GM21360 (cell line): ENCODE data around the gene PHKB.
"Not testable (repeated sequence)": the region's sequence is repeated elsewhere in the genome, so short reads cannot be mapped to it uniquely, and the experiment has no call there.

ENCODE experiments used
- ATAC-seq: cut with Tn5 transposase; IDR thresholded peaks from one replicate; pipeline ENCODE4 v1.9.1; 2021; ENCODE audit warnings: mild to moderate bottlenecking, moderate library complexity; ENCODE audit not compliant: unreplicated experiment

Gene PHKB

DNA sequence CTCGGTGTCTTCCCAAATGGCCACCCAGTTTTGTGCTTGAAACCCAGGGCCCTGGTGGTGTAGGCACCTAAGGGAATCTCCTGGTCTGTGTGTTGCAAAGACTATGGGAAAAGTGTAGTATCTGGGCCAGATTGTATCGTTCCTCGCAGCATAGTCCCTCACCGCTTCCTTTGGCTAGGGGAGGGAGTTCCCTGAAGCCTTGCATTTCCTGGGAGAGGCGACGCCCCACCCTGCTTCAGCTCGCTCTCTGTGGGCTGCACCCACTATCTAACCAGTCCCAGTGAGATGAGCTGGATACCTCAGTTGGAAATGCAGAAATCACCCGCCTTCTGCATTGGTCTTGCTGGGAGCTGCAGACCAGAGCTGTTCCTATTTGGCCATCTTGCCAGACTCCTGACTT lies 93.5 kb downstream of the PHKB start:
- ATAC-seq, result not testable (repeated sequence)

DNA sequence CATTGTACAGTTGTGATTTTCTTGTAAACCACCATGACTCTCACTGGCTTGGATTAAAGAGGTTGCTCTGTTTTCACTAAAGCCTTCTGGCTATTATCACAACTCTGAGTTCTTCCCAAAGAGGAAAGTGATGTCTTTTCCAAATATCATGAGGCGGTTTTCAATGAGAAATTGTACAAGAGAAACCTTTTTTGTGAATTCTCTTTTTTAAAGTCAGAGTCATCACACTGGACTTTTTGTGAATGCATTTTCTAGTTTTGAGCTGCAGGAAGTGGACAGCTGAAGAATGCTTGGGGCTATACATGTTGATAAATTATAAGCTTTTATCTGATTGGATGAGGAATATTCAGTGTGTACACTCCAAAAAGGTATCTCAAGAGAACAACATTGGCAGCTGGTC lies 100.2 kb downstream of the PHKB start:
- no peak for ATAC-seq

DNA sequence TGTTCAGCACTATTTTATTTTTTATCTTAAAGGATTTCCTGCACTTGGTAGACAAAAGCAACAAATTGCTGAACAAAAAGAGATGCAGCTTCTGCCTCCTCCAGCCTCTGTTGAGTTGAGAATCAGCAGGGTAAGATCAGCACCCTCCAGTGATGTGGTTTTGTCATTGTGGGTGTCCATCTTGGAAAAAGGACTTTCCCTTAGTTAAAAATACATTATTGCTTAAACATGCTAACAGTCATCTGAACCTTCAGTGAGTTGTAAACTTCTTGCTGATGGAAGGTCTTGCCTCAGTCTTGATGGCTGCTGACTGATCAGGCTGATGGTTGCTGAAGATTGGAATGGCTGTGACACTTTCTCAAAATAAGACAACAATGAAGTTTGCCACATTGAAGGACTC lies 101.2 kb downstream of the PHKB start:
- no peak for ATAC-seq

DNA sequence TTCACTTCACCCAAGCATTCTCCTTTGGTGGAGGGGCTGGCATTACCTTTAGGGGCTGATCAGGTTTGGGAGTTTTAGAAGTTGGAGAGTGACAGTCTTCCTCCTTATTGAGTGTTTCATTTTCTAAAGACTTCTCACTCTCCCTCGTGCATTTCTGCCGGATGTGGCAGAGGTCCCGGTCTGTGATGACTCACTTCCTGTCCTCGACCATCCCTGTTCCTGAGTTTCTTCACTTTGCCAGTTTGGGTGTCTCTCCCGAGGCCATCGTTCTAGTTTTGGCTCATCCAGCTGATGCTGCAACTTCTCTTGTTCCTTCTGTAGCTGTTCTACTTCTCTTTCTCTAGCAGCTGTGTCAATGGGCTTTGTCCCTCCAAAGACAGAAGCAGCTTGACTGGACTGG lies 104.3 kb downstream of the PHKB start:
- ATAC-seq, result no peak

DNA sequence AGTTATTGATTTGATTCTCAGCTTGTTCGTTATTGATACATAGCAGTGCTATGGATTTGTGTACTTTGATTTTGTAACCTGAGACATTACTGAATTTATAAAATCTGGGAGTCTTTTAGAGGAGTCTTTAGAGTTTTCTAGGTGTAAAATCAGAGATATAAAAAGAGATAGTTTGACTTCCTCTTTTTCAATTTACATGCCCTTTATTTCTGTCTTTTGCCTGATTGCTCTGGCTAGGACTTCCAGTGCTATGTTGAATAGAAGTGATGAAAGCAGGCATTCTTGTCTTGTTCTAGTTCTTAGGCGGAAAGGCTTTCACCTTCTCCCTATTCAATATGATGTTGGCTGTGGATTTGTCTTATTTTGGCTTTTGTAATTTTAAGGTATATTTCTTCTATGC lies 106.2 kb downstream of the PHKB start:
- no peak for ATAC-seq

DNA sequence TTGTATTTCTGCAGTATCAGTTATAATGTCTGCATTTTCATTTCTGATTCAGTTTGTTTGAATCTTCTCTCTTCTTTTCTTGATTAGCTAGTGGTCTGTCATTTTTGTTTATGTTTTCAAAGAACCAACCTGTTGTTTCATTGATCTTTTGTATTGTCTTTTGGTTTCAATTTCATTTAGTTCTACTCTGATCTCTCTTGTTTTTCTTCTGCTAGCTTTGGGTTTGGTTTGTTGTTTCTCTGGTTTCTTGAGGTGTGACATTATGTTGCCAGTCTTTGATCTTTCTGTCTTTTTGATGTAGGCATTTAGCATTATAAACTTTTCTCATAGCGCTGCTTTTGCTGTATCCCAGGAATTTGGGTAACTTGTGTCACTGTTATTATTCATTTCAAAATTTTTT lies 107.2 kb downstream of the PHKB start:
- no peak for ATAC-seq

DNA sequence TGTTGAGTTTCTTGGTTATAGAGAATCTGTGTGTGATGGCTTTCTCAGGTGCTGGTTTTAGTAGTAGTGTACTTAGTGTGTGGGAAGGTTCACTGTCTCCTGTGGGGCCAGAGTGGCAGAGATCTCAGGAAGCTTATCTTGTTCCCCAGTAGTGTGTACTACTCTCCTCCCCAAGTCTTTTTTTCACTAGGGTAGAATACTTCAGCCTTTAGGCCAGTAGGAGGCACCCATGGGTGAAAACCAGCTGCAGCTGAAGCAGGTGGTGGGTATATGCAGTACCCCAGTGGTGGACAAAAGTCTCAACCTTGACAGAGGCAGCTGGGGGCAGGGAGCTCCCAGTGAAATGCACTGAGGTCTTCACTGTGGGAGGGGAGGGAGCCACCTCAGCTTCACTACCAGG lies 109.9 kb downstream of the PHKB start:
- ATAC-seq, result no peak

DNA sequence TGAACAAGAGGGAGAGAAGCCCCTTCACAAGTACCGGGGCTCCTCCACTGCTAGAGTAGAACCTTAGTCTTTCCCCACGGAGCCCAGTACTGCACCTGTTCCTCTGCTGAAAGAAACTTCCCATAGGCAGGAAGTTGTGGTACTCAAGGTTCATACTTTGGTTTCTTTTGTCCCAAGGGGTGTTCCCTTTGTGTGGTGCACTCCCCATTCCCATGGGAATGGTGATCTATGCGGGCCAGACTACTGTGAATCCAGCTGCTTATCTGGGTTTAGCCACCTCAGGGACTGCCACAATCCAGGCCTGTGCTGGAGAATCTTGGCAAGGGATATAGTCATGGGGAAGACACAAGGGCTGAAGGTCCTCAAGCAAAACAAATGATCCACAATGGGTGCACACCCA lies 110.6 kb downstream of the PHKB start:
- ATAC-seq, result no peak

DNA sequence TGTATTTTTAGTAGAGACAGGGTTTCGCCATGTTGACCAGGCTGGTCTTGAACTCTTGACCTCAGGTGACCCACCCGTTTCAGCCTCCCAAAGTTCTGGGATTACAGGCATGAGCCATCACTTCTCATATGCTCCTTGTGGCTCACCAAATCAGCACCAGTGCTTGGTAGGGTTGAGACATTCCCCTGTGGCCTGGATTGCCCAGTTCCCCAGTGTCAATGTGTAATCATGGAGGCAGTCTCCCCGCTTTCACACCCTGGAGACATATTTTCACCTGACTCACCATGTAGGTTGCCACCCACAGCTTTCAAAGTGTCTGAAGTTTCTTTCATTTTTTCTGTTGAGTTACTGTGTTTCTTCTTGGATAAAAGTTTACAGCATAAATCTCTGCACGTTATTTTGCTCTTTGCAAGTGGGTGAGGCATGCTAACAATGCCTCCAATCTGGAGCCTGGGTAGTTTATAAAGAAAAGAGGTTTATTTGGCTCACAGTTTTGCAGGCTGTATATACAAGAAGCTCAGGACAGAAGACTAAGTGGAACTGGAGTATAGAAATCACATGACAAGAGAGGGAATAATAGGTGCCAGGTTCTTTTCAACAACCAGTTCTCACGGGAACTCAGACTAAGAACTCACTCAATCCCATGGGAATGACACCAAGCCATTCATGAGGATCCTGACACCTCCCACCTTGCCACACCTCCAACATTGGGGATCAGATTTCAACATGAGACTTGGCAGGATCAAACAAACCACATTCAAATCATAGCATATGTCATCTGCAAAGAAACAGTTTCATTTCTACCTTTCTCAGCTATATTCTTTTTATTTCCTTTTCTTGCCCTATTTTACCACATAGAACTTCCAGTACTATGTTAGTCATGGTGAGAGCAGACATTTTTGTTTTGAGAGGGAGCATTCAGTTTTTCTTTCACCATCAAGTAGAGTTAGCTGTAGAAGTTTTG lies 113.2 kb downstream of the PHKB start:
- no peak for ATAC-seq

DNA sequence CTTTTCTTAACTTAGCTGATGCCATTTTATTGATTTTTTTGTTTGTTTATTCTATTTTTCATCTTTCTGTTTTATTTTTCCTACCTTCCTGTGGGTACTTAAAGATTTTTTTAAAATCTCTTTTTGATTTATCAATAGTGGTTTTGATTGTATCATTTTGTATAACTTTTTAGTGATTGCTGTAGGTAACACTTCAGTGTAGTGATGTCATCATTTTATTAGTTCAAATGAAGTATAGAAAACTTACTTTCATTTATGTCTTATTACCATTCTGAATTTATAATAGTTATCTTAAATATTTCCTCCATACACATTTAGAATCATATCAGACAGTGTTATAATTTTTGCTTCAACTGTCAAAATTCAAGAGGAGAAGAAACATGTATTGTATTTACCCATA lies 115.9 kb downstream of the PHKB start:
- ATAC-seq, result no peak

DNA sequence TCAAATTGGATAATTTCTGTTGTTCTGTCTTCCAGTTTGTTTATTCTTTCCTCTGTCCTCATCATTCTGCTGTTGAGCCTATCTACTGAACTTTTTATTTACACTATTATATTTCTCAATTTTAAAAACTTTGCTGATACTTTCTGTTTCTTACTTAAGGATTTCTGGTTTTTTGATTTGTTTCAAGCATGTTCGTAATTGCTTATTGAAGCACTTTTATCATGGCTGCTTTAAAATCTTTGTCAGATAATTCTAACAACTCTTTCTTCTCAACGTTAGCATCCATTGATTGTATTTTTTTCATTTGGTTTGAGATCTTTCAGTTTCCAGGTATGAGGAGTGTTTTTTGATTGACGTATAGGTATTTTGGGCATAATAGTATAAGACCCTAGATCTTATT lies 116.9 kb downstream of the PHKB start:
- ATAC-seq, result no peak

DNA sequence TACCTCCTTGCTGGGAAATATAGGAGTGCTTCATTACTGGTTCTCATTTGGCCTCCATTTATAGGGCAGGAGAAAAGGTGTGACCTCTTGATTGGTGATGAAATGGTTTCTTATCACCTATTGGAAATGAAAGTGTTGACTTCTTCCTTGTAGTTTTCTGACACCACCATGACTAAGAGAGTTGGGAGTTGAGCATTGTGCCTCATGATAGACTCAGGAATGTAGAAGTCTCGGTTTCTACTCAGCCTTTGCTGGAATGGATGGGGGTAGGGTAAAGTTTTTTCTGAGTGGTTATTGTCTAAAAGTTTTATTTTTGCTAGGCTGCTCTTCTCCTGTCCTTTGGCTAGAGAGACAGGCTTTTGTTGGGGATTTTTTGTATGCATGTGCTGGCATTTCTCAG lies 117.4 kb downstream of the PHKB start:
- no peak for ATAC-seq

DNA sequence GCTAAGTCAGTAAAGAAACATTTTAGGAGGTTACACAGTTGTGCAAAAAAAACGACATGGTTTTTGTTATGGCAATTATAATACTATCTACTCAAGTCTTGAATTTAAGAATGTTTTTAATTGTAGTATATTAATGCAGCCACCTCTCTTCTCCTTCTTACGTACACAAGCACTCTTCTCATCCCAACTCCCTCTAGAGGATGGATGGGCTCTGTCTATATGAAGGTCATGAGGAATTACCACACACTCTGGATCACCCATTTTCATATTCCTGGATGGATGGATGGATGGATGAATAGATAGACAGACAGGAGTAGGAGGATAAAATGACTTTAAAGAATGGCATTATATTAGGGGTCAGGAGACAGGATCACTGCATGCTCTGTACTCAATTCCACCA lies 120.0 kb downstream of the PHKB start:
- ATAC-seq, result no peak

DNA sequence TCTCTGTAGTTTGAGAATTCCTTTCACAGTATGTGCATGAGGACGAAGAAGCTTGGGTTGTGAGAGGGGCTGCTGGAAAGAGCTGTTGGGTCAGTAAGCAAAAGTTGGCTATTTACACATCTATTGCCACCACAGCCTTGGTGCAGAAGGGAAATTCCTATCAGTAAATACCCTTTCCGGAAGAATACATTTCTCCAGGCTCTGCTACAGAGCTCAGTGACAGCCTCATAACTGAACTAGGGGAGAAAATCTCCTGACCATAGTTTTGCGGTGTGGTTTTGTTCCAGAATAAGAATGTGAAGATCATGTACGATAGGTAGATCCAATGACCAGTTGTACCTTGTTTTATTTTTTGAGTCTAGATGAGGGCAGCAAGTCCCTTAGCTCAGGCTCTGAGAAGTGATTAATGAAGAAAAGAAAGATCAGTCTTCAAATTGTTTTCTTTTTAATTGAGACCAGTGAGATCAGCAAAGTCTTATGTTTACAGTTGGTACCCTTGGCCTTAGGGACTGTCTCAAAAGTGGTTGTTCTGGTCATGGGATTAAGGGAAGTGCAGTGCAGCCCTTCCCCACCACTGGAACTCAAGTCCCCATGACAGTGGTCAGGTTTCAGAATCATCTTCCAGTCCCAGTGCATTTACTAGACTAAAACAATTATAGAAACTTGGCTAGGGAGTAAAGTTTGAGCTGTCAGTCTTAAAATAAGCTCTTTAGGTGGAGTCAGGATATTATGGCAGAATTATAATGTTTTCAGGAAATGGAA lies 123.5 kb downstream of the PHKB start:
- no peak for ATAC-seq

DNA sequence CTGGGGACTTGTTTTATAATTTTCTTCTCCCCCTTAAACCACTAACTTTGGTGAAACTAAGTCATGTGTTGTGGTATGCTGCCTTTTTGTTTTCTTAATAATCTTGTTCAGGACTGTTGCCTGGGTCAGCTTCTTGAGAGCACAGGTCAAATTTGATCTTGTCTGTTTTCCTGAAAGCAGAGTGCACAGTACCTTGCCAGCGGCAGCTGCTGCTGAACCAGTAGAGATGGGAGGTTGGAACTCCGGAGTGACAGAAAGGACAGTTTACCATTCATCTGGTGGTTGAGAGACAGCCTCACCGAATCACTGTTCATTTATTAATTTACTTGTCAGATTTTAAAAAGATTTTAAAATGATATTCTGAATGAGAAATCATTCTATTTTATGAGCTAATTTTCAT lies 125.0 kb downstream of the PHKB start:
- no peak for ATAC-seq

DNA sequence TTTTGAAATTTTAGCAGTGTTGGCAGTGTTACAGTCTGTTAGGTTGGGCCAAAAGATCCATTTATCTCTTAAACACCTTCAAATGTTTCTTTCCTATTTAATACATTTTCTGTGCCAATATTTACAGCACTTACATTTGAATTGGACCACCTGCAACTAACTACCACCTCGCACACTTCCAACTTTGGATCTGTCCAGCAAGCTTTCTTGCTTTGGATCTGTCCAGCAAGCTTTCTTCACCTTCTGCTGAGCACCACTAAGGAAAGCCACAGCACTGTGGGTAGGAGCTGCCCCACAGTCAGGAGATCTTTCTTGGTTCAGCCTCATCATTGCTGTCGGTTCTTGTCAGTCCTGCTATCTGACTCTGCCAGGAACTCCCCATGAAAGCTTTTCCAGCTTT lies 129.3 kb downstream of the PHKB start:
- ATAC-seq, result no peak

DNA sequence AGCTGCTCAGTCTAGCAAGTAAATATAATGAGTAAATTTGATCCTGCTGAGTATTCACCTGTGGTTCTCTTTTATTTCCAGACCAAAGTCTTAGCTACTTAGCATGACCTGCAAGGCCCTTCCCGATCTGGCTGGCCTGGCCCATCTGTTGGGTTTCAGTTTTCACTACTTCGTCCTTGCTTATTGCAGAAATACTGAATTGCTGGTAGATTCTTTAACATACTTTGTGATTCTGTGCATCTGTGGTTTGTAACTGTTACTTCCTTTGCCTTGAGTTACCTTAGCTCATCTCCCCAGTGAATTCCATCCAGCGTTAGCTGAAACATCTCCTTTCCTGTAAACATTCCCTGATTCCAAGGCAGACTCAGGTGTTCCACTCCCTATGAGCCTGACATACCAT lies 131.1 kb downstream of the PHKB start:
- ATAC-seq, result no peak

DNA sequence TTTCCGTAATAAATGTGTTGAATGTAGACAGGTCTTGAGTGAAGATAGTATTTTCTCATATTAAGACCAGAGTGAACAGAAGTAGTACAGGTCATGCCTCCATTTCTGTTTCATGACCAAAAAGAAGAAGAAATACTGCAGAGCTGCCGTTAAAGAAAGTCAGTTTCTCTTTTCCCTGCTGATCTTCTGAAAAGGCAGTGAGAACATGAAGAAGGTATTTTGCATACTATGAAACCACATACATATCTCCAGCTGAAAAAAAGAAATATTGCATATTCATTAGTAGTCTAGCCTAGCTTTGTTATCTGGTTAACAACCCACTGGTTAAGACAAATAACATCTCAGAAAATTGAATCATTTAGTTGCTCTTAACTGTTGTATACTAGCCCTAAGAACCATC lies 138.4 kb downstream of the PHKB start:
- no peak for ATAC-seq

DNA sequence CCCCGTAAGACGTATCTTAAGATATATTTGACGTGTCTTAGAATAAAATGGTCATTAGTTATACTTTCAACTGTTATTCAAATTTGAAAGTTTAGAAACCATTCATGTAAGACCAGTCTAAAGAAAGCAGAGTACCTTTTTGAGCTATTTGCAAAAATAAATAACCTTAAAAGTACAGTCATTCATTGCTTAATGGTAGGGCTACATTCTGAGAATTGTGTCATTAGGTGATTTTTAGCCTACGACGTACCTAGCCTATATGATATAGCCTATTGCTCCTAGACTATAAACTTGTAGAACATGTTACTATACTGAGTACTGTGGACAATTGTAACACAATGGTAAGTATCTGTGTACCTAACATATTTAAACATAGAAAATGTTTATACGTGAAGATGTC lies 139.2 kb downstream of the PHKB start:
- ATAC-seq, result no peak

DNA sequence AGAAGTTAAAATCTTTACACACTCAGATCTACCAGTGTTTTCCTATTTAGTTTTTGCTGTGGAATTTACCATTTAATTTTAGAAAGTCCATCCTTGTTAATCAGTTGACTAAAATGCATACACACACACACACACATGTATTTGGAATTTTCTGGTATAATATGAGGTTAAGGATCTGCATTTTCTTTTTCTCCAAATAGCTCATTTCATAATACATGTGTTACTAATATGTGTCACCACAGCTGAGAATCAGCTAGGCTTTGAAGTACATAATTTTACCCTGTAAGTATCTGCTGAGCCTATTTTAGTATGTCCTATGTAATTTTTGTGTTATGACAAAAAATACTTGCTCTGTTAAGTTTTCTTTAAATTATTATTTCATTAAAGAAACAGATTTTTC lies 143.2 kb downstream of the PHKB start:
- no peak for ATAC-seq

DNA sequence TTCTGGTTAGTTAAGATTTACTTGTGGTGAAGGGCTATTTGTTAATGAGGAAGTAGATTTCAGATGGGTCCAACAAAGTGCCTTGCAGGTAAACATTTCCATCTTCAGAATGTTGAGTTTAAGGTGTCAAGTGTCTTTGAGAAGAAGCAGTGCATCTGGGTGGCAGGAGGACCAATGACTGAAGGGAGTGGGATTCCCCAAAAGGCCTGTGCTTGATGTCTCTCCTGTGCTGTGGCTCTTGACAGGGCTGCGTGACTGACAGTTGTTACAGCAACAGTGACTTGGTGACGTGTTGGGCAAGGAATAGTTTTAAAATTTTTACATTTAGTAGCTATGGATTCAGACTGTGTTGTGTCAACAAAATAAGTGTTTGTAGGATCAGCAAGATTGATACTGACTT lies 149.9 kb downstream of the PHKB start:
- no peak for ATAC-seq

DNA sequence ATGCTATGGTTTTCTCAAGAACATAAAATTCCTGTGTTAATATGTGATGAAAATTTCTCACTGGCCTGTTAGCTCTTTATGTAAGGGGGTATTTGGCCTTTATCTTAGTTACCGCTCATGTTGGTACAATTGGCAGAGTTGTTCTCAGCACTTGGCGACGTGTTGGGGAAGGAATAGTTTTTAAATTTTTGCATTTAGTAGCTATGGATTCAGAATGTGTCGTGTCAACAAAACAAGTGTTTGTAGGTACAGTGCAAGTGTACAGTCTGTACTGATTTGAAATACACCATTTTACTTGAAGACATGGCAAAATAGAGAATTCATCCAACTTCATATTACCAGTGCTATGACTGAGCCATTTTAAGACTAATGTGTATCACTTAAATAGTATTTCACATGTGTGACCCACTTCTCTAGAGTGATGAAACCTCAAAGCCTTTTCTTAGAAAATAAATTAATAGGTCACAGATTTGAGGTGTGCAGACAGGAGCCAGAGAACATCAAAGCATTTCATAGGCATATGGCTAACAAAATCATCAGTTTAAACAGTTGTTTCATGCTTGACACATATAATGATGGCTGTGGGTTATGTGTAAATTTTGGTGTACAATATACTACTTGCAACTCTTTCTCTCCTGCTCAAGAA lies 150.8 kb downstream of the PHKB start:
- no peak for ATAC-seq
